OCI-LY3 (cell line): Measurements from ENCODE around the gene KRT14.

Experiments
- H2AFZ ChIP-seq: fragments of 200-600, 300-600 bp; shearing (Covaris generic); 2 replicates; pipeline ENCODE4 v1.6.0; 2014; ENCODE audit warnings: antibody characterized with exemption, low read depth, low read length
- H3K27ac ChIP-seq: fragments of 200-600, 300-600 bp; sonication (generic); 2 replicates; pipeline ENCODE4 v1.5.1; 2014; ENCODE audit warnings: mild to moderate bottlenecking, low read length, moderate library complexity, mixed read lengths
- H3K27me3 ChIP-seq: fragments of 200-600, 300-600 bp; sonication (generic); 2 replicates; pipeline ENCODE4 v1.6.1; 2014; ENCODE audit warnings: low read depth, low read length, mixed read lengths
- H3K36me3 ChIP-seq: fragments of 200-600, 300-600 bp; sonication (generic); replicated peaks from 2 replicates; pipeline ENCODE3; 2014; ENCODE audit warnings: low read depth, low read length, mixed read lengths
- H3K4me1 ChIP-seq: fragments of 300-600, 200-600 bp; sonication (generic); 2 replicates; pipeline ENCODE4 v1.6.1; 2014; ENCODE audit warnings: low read length, mixed read lengths
- H3K4me2 ChIP-seq: fragments of 200-600, 300-600 bp; sonication (generic); 2 replicates; pipeline ENCODE4 v1.6.1; 2014; ENCODE audit warnings: low read length, mixed read lengths
- H3K4me3 ChIP-seq: fragments of 300-600, 200-600 bp; sonication (generic); 2 replicates; pipeline ENCODE4 v1.5.1; 2014; ENCODE audit warnings: antibody characterized with exemption, mild to moderate bottlenecking, low read length, moderate library complexity
- H3K79me2 ChIP-seq: fragments of 300-600, 200-600 bp; shearing (Covaris generic); 2 replicates; pipeline ENCODE4 v1.6.1; 2014; ENCODE audit warnings: mild to moderate bottlenecking, low read length, mixed read lengths
- H3K9ac ChIP-seq: fragments of 300-600, 200-600 bp; shearing (Covaris generic); 2 replicates; pipeline ENCODE4 v1.6.0; 2014; ENCODE audit warnings: mild to moderate bottlenecking, low read length, moderate library complexity
- H3K9me3 ChIP-seq: fragments of 200-600, 300-600 bp; shearing (Covaris generic); 2 replicates; pipeline ENCODE4 v1.6.1; 2014; ENCODE audit warnings: low read length, mixed read lengths; ENCODE audit not compliant: insufficient read depth
- H4K20me1 ChIP-seq: fragments of 200-600, 300-600 bp; sonication (generic); 2 replicates; pipeline ENCODE4 v1.6.1; 2016; ENCODE audit warnings: low read length, mixed read lengths; ENCODE audit not compliant: insufficient read depth
- CTCF ChIP-seq: fragments of 200-600, 300-600 bp; sonication (generic); IDR thresholded peaks from 2 replicates; pipeline ENCODE4 v1.5.1; 2014; ENCODE audit warnings: antibody characterized with exemption, low read length, low read depth
- EZH2phosphoT487 ChIP-seq: fragments of 200-600 bp; shearing (Covaris generic); IDR thresholded peaks from 2 replicates; pipeline ENCODE4 v1.6.1; 2018; ENCODE audit warnings: antibody characterized with exemption, mixed run types, low read depth

KRT14 gene

GRCh38 chr17:41563607-41564170, 23.0 kb downstream of the KRT14 start:
- Histone ChIP-seq H3K4me1 (no peaks in the 10 kb centered on the region), H3K9ac (no peak overlapping the region), H4K20me1 (no peaks in the 10 kb centered on the region), H2AFZ (no peak overlapping the region), H3K79me2 (no peaks in the 10 kb centered on the region), H3K27me3 (peaks cover 43% of the 10 kb centered on the region), H3K36me3 (no peaks in the 10 kb centered on the region), H3K27ac (no peak overlapping the region), H3K9me3 (no peaks in the 10 kb centered on the region), H3K4me3 (no peak overlapping the region), H3K4me2 (no peak overlapping the region)
- TF ChIP-seq CTCF (no peak), EZH2phosphoT487 (no peak)

- TF ChIP-seq EZH2phosphoT487, result no peak
- TF ChIP-seq CTCF, result no peak
- Histone ChIP-seq H3K4me3 (no peak overlapping the region), H3K36me3 (no peaks in the 10 kb centered on the region)
These were observed 25.1 kb downstream of the KRT14 start for GRCh38 chr17:41561554-41561953.

GRCh38 chr17:41559548-41559947, 27.1 kb downstream of the KRT14 start:
- Histone ChIP-seq H3K9ac (no peak overlapping the region), H3K9me3 (no peaks in the 10 kb centered on the region), H2AFZ (no peak overlapping the region), H3K79me2 (no peaks in the 10 kb centered on the region), H3K36me3 (no peaks in the 10 kb centered on the region), H3K4me2 (no peak overlapping the region), H3K27me3 (peaks cover 55% of the 10 kb centered on the region), H3K4me3 (no peak overlapping the region), H3K27ac (no peak overlapping the region), H4K20me1 (no peaks in the 10 kb centered on the region), H3K4me1 (no peaks in the 10 kb centered on the region)
- TF ChIP-seq EZH2phosphoT487, result no peak
- no peak for TF ChIP-seq CTCF

More at GRCh38 chr17:41561554-41561953, 25.1 kb downstream of the KRT14 start:
- H3K9ac ChIP-seq, result no peak overlapping the region
- no peak overlapping the region for H3K4me2 ChIP-seq
- H3K9me3 ChIP-seq, result no peaks in the 10 kb centered on the region
- H4K20me1 ChIP-seq, result no peaks in the 10 kb centered on the region
- H2AFZ ChIP-seq, result no peak overlapping the region
- no peaks in the 10 kb centered on the region for H3K4me1 ChIP-seq
- H3K79me2 ChIP-seq, result no peaks in the 10 kb centered on the region
- no peak overlapping the region for H3K27ac ChIP-seq
- peaks cover 51% of the 10 kb centered on the region for H3K27me3 ChIP-seq

- Histone ChIP-seq H3K79me2 (no peaks in the 10 kb centered on the region), H4K20me1 (no peaks in the 10 kb centered on the region), H3K36me3 (no peaks in the 10 kb centered on the region), H3K4me1 (no peaks in the 10 kb centered on the region), H3K9me3 (no peaks in the 10 kb centered on the region), H2AFZ (no peak overlapping the region), H3K4me2 (no peak overlapping the region), H3K4me3 (no peak overlapping the region), H3K27ac (no peak overlapping the region), H3K9ac (no peak overlapping the region), H3K27me3 (peaks cover 50% of the 10 kb centered on the region)
- TF ChIP-seq CTCF (no peak), EZH2phosphoT487 (no peak)
These were observed 29.8 kb downstream of the KRT14 start for GRCh38 chr17:41556931-41557330.
